GM12891 (cell line): Measurements from ENCODE around the gene YY1.

ENCODE experiments used
- PAX5 ChIP-seq: IDR thresholded peaks from 2 replicates; pipeline ENCODE4 v1.6.1; 2011; ENCODE audit warnings: low read length, moderate library complexity, mild to moderate bottlenecking; ENCODE audit not compliant: insufficient read depth, severe bottlenecking
- POLR2A ChIP-seq: IDR thresholded peaks from 2 replicates; pipeline ENCODE4 v1.6.1; 2011; ENCODE audit warnings: low read depth, low read length, control low read depth
- POLR2AphosphoS5 ChIP-seq: IDR thresholded peaks from 2 replicates; pipeline ENCODE4 v1.6.1; 2011; ENCODE audit warnings: low read depth, low read length, control low read depth
- POU2F2 ChIP-seq: IDR thresholded peaks from 2 replicates; pipeline ENCODE4 v1.6.1; 2011; ENCODE audit warnings: low read depth, mild to moderate bottlenecking, control low read depth, low read length, moderate library complexity
- SPI1 ChIP-seq: IDR thresholded peaks from 2 replicates; pipeline ENCODE4 v1.6.1; 2011; ENCODE audit warnings: low read depth, low read length, control low read depth
- TAF1 ChIP-seq: IDR thresholded peaks from 2 replicates; pipeline ENCODE4 v1.6.1; 2011; ENCODE audit warnings: low read depth, low read length, control low read depth

GRCh38 chr14:100282766-100283419 is 43.9 kb downstream of the YY1 start:
- TF ChIP-seq POLR2A: 0 out of 2 replicates have a peak, but pooled peaks have one; percentile 34
- no peak for TF ChIP-seq SPI1
- no peak for TF ChIP-seq POLR2AphosphoS5
- TF ChIP-seq TAF1: no peak
- TF ChIP-seq POU2F2: no peak
- no peak for TF ChIP-seq PAX5
